ENCODE results near the gene CCDC136.

DNA sequence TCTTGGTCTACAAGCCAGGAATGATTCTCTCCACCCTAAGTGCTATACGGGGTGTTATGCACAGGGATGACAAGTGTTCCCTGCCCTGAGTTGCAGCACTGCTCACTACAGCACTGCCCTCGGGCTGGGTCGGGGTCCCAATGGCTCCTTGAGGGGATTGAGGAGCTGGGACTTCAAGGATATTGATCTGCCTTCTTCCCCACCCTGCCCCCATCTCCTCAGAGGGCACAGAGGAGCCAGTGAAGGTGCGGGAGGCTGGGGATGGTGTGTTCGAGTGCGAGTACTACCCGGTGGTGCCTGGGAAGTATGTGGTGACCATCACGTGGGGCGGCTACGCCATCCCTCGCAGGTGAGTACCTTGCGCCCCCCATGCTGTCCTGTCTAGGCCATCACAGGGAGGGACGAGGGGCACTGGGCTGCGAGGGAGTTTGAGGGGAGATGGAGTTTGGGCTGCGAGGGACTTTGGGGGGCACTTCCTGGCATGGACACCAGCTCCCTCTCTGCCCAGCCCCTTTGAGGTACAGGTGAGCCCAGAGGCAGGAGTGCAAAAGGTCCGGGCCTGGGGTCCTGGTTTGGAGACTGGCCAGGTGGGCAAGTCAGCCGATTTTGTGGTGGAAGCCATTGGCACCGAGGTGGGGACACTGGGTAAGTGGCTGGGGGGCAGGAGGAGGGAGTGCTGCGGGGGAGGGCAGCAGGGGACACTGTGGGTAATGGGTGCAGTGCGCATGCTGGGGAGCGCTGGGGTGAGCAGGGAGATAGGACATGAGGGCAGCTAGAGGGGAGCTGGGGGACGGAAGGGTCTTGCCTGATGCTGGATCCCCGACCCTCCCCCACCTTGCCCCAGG lies 48.8 kb downstream of the CCDC136 start:
- no peak for TF ChIP-seq TAF1 (IDR thresholded peaks at IDR 0.05; ENCODE audit: low read depth)
- no peak for TF ChIP-seq EGR1 (IDR thresholded peaks at IDR 0.05)
- no peak for TF ChIP-seq EP300 (IDR thresholded peaks at IDR 0.05; ENCODE audit: borderline replicate concordance)
- TF ChIP-seq USF1 (IDR thresholded peaks at IDR 0.05): no peak
- no peak for TF ChIP-seq FOXM1 (IDR thresholded peaks at IDR 0.05; ENCODE audit: borderline replicate concordance, low read depth)
- TF ChIP-seq YY1 (IDR thresholded peaks at IDR 0.05; ENCODE audit: low read depth): no peak
- TF ChIP-seq, protein P1, sequence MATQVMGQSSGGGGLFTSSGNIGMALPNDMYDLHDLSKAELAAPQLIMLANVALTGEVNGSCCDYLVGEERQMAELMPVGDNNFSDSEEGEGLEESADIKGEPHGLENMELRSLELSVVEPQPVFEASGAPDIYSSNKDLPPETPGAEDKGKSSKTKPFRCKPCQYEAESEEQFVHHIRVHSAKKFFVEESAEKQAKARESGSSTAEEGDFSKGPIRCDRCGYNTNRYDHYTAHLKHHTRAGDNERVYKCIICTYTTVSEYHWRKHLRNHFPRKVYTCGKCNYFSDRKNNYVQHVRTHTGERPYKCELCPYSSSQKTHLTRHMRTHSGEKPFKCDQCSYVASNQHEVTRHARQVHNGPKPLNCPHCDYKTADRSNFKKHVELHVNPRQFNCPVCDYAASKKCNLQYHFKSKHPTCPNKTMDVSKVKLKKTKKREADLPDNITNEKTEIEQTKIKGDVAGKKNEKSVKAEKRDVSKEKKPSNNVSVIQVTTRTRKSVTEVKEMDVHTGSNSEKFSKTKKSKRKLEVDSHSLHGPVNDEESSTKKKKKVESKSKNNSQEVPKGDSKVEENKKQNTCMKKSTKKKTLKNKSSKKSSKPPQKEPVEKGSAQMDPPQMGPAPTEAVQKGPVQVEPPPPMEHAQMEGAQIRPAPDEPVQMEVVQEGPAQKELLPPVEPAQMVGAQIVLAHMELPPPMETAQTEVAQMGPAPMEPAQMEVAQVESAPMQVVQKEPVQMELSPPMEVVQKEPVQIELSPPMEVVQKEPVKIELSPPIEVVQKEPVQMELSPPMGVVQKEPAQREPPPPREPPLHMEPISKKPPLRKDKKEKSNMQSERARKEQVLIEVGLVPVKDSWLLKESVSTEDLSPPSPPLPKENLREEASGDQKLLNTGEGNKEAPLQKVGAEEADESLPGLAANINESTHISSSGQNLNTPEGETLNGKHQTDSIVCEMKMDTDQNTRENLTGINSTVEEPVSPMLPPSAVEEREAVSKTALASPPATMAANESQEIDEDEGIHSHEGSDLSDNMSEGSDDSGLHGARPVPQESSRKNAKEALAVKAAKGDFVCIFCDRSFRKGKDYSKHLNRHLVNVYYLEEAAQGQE (IDR thresholded peaks at IDR 0.05; ENCODE audit: low read depth): no peak
- TF ChIP-seq RAD21 (IDR thresholded peaks at IDR 0.05; ENCODE audit: low read depth): no peak
- no peak for TF ChIP-seq TCF12 (IDR thresholded peaks at IDR 0.05; ENCODE audit: low read depth)
- no peak for TF ChIP-seq NFIC (IDR thresholded peaks at IDR 0.05)
- no peak for TF ChIP-seq CEBPB (IDR thresholded peaks at IDR 0.05)
